ENCODE measurements around the gene CKAP2. TPM values are rescaled to one million over a fixed set of nuclear protein-coding genes. Genes with fewer than 3 reads are reported as not detected.
"Not testable (repeated sequence)": the region's sequence is repeated elsewhere in the genome, so short reads cannot be mapped to it uniquely, and the experiment has no call there.

Gene CKAP2
- total RNA-seq, 1 donor from 2014 or later = 8.2 TPM

DNA sequence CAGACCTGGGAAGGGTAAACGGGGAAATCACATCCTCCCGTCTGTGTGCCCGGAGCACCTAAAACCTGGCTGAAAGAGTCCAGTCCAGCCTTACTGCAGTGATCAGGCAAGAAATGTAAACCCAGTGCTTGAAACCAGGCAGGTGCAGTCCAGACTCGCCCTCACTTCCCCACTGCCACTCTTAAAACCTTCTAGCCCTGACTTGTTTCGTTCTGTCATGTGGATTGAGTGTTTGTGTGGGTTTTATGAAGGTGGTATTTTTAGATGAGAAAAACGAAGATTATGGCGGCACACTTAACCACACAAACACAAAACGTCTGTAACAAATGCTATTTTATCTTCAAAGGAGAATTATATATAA is 839 bp upstream of the CKAP2 start:
- no peak for ATAC-seq
- Histone ChIP-seq H3K9me3 (no peaks in the 10 kb centered on the region), H3K36me3 (no peaks in the 10 kb centered on the region), H3K4me3 (peak overlapping the region; percentile 72), H3K4me1 (peaks cover 15% of the 10 kb centered on the region), H3K27me3 (no peaks in the 10 kb centered on the region), H3K27ac (peak overlapping the region; percentile 87)
- DNase-seq = no peak
- TF ChIP-seq, protein P1, sequence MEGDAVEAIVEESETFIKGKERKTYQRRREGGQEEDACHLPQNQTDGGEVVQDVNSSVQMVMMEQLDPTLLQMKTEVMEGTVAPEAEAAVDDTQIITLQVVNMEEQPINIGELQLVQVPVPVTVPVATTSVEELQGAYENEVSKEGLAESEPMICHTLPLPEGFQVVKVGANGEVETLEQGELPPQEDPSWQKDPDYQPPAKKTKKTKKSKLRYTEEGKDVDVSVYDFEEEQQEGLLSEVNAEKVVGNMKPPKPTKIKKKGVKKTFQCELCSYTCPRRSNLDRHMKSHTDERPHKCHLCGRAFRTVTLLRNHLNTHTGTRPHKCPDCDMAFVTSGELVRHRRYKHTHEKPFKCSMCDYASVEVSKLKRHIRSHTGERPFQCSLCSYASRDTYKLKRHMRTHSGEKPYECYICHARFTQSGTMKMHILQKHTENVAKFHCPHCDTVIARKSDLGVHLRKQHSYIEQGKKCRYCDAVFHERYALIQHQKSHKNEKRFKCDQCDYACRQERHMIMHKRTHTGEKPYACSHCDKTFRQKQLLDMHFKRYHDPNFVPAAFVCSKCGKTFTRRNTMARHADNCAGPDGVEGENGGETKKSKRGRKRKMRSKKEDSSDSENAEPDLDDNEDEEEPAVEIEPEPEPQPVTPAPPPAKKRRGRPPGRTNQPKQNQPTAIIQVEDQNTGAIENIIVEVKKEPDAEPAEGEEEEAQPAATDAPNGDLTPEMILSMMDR (IDR thresholded peaks at IDR 0.05) = no peak
- intact Hi-C loops (cut with DNase I) = no loop called here

DNA sequence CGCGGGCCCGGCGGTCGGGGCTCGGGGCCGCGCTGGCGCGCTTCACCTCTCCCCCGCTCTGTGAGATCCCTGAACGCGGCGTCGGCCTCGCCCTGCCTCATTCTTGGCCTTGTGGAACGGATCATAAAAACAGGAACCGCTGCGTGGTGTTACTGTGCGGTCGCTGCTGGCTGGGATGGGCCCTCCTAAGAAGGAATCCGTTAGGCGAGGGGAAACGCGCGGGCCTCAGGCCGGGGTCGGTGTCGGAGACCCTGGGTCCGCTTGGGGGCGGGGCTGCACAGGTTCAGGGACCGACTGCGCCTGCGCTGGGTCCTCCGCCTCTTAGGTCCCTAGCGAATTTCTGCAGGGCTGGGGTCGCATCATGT is 381 bp downstream of the CKAP2 start:
- H3K36me3 ChIP-seq = no peaks in the 10 kb centered on the region
- DNase-seq (peak; percentile 87), ATAC-seq (peak; percentile 70)
- intact Hi-C loops (cut with DNase I) = no loop called here
- peak overlapping the region; percentile 87 for H3K27ac ChIP-seq
- TF ChIP-seq, protein P1 (IDR thresholded peaks at IDR 0.05) = no peak
- H3K4me1 ChIP-seq = peaks cover 15% of the 10 kb centered on the region
- no peaks in the 10 kb centered on the region for H3K9me3 ChIP-seq
- H3K4me3 ChIP-seq = peak overlapping the region; percentile 72
- H3K27me3 ChIP-seq = no peaks in the 10 kb centered on the region

DNA sequence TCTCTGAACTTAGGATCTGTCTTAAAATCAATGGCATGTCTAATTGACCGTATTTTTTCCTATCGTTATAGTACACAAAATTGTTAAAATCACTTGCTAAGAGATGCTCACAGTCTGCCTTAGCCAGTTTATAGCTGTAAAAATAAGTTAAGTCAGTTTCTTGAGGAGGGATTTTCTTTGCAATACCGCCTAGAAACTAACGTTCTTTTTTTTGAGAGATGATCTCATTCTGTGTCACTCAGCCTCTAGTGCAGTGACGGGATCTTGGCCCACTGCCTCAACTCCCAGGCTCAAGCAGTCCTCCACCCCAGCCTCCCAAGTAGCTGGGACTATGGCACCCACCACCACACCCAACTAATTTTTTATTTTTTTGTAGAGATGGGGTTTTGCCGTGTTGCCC is 4.4 kb downstream of the CKAP2 start:
- Histone ChIP-seq H3K4me3 (no peak overlapping the region), H3K9me3 (no peaks in the 10 kb centered on the region), H3K36me3 (peaks cover 30% of the 10 kb centered on the region), H3K4me1 (peaks cover 6% of the 10 kb centered on the region), H3K27me3 (no peaks in the 10 kb centered on the region), H3K27ac (no peak overlapping the region)
- intact Hi-C loops (cut with DNase I) = no loop called here
- TF ChIP-seq, protein P1 (IDR thresholded peaks at IDR 0.05) = no peak
- DNase-seq = no peak
- no peak for ATAC-seq

DNA sequence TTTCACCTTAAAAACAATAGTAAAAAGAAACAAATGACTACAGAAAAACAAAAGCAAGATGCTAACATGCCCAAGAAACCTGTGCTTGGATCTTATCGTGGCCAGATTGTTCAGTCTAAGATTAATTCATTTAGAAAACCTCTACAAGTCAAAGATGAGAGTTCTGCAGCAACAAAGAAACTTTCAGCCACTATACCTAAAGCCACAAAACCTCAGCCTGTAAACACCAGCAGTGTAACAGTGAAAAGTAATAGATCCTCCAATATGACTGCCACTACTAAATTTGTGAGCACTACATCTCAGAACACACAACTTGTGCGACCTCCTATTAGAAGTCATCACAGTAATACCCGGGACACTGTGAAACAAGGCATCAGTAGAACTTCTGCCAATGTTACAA is 6.0 kb downstream of the CKAP2 start:
- Histone ChIP-seq H3K27ac (no peak overlapping the region), H3K27me3 (no peaks in the 10 kb centered on the region), H3K36me3 (peaks cover 35% of the 10 kb centered on the region), H3K4me3 (no peak overlapping the region), H3K9me3 (no peaks in the 10 kb centered on the region), H3K4me1 (peaks cover 3% of the 10 kb centered on the region)
- intact Hi-C loops (cut with DNase I) = no loop called here
- DNase-seq = no peak
- no peak for ATAC-seq
- TF ChIP-seq, protein P1 (IDR thresholded peaks at IDR 0.05) = no peak

DNA sequence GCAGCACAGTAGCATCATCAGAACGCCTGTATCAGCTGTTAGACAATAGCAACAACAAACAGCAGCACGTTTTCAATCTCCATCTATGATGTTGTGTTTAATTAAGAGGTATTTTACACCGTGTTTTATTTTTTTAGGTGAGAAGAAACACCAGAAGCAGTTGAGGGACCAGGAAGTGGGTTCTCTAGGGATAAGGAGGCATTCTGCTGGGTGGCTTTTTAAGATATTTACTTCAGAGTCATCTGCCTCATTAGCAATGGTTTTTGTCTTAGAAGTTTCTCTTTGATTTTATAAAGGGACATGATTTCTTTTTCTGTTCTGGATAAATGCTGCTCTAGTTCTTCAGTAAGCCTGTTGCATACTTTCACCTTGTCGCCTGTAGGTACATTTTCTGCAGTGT is 8.2 kb downstream of the CKAP2 start:
- no peaks in the 10 kb centered on the region for H3K9me3 ChIP-seq
- TF ChIP-seq, protein P1 (IDR thresholded peaks at IDR 0.05) = no peak
- intact Hi-C loops (cut with DNase I) = no loop called here
- no peak for DNase-seq
- H3K27ac ChIP-seq = no peak overlapping the region
- no peak for ATAC-seq
- H3K36me3 ChIP-seq = peaks cover 35% of the 10 kb centered on the region
- H3K4me3 ChIP-seq = no peak overlapping the region
- no peaks in the 10 kb centered on the region for H3K4me1 ChIP-seq
- no peaks in the 10 kb centered on the region for H3K27me3 ChIP-seq

DNA sequence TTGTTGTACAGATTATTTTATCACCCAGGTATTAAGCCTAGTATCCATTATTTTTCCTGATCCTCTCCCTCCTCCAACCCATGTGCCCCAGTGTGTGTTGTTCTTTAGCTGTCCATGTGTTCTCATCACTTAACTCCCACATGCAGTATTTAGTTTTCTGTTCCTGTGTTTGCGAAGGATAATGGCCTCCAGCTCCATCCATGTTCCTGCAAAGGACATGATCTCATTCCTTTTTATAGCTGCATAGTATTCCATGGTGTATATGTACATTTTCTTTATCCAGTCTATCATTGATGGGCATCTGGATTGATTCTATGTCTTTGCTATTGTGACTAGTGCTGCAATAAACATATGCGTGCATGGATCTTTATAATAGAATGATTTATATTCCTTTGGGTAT is 13.2 kb downstream of the CKAP2 start:
- ATAC-seq; H3K4me1 ChIP-seq; H3K27ac ChIP-seq; H3K9me3 ChIP-seq; H3K4me3 ChIP-seq; intact Hi-C loops (cut with DNase I); DNase-seq; H3K27me3 ChIP-seq: not testable (repeated sequence)
- peaks cover 18% of the 10 kb centered on the region for H3K36me3 ChIP-seq

DNA sequence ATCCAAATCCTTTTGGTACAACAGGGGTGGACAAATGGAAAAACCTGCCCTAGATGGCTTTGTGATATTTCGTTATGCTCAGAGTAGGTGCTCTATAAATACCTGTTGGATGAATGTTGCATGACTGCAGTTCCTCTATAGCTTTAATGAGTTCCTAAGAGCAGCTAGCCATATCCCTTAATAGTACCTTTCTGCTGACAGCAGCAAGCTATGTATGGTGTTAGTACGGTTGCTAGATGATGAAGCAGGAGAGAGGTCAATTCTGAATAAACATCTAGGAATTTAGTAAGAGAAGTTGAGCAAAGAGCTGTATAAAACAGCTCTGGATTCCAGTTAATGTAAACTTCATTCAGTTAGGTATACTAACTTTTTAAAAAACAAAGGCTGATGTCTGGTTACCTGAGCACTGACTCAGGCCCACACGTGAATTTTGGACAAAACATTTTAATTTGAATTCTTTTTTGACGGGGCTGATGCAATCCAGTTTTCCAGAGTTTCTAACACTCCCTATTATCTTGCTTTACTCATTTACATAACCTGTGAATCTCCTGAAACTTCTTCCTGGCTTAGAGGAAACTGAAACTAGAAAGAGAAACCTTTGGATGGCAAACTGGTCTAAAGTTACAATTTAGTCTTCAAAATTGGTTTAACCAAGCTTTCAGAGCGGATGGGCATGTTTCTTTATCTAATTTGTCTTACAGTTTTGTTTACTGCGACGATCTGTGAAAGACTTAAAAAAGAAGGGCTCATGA is 25.6 kb downstream of the CKAP2 start:
- intact Hi-C loops (cut with DNase I); ATAC-seq; H3K4me3 ChIP-seq; H3K4me1 ChIP-seq; H3K9me3 ChIP-seq; H3K27ac ChIP-seq; H3K27me3 ChIP-seq; H3K36me3 ChIP-seq; DNase-seq: not testable (repeated sequence)

DNA sequence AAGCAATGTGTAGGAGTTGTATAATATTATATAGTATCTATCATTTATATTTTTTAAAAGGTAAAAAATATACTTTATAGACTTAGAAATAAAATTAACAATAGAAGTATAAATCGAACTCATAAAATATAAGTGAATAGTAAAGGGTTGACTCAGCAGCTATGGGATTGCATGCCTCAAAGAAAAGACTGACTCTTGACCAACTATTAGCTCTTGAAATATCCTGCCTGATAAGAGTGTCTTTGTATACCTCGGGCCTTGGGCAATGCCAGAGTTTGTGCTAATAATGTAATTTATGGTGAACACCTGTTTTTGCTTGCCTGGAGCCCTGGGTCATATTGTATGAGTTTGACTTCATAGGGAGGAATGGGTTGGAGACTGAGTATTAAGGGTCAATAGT is 31.8 kb downstream of the CKAP2 start:
- intact Hi-C loops (cut with DNase I); H3K4me3 ChIP-seq: not testable (repeated sequence)

DNA sequence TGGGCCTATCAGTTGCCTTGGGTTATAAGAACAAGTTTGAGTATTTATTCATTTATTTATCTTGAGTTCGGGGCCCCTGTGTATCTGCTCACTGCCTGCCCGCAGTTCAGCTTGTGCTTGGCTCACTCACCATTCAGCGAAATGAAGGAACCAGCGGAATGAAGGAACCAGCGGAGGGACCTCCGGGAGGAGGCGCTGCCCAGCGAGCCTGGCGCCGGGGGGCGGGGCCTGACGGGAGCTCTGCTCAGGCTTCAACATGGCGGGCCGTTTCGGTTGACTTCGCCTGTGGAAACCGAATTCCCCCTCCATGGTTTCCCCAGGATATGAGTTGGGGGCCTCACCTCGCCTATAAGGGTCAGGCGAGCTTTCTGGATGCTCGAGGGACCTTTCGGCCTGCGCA is 33.5 kb downstream of the CKAP2 start:
- H3K4me3 ChIP-seq; H3K9me3 ChIP-seq; ATAC-seq; DNase-seq; H3K36me3 ChIP-seq; intact Hi-C loops (cut with DNase I); H3K27ac ChIP-seq; H3K4me1 ChIP-seq; H3K27me3 ChIP-seq: not testable (repeated sequence)

More for the DNA sequence above, 31.8 kb downstream of the CKAP2 start:
- not testable (repeated sequence) for H3K9me3 ChIP-seq, ATAC-seq, H3K36me3 ChIP-seq, DNase-seq, H3K4me1 ChIP-seq, H3K27me3 ChIP-seq, H3K27ac ChIP-seq
